ENCODE measurements around the gene NDRG3. TPM values are rescaled to one million over a fixed set of nuclear protein-coding genes. Genes with fewer than 3 reads are reported as not detected.

Gene NDRG3
- total and polyA plus RNA-seq, 2 of the 4 experiments (the other 2 are of a cell fraction) = 24.8 to 34.2 TPM

DNA sequence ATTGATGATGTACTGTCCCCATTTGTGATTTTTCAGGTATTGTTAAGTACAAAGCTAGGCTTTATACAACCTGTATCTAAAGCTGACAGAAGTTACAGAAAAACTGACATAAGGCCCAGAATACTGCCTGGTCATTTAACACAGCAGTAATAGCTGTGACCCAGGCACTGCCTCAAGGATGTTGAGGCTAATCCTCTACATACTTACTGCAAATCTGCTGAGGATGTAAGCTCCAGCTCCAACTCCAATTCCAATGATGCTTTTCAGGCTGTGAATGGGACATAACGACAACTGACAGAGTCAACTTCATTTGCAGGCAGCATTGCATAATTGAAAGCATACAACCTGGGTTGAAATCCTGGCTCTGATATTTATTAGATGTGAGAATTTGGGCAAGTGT lies 63.6 kb downstream of the NDRG3 start:
- Histone ChIP-seq H2BK20ac (ENCODE audit: low read depth, low read length) (no peak overlapping the region), H3K9me1 (ENCODE audit: insufficient read depth, low read length) (no peaks in the 10 kb centered on the region), H3K4me3 (ENCODE audit: insufficient read depth, low read depth, low read length) (no peak overlapping the region), H3K27ac (ENCODE audit: insufficient read depth, low read length) (no peak overlapping the region), H4K91ac (ENCODE audit: insufficient read depth, low read depth, low read length) (no peak overlapping the region), H3K4ac (ENCODE audit: low read depth, low read length) (no peak overlapping the region), H2BK120ac (ENCODE audit: low read depth, low read length) (no peak overlapping the region), H4K5ac (ENCODE audit: low read depth, low read length) (no peak overlapping the region), H3K14ac (replicated peaks; ENCODE audit: low read depth, low read length) (no peak overlapping the region), H3K18ac (ENCODE audit: low read depth, low read length) (no peak overlapping the region), H4K20me1 (ENCODE audit: insufficient read depth, low read length) (no peaks in the 10 kb centered on the region), H3K4me2 (ENCODE audit: low read depth, low read length) (no peak overlapping the region), H2BK5ac (ENCODE audit: low read depth, low read length, poor library complexity, severe bottlenecking) (no peak overlapping the region), H2AK9ac (replicated peaks; ENCODE audit: low read depth, low read length, poor library complexity) (no peak overlapping the region), H3K56ac (ENCODE audit: extremely low read depth, insufficient read depth, low read length) (no peak overlapping the region), H3K9ac (ENCODE audit: low read depth, low read length) (no peak overlapping the region), H3K9me3 (ENCODE audit: control insufficient read depth, insufficient read depth, low read length) (no peaks in the 10 kb centered on the region), H4K8ac (ENCODE audit: low read depth in 2 of 2, low read length in 2 of 2) (no peak overlapping the region), H3K4me1 (ENCODE audit: control insufficient read depth, insufficient read depth, low read length) (no peaks in the 10 kb centered on the region), H3K36me3 (ENCODE audit: control insufficient read depth, insufficient read depth, low read length) (peaks cover 20% of the 10 kb centered on the region), H3K79me1 (ENCODE audit: low read depth in 1 of 2, low read length in 2 of 2) (no peaks in the 10 kb centered on the region), H2BK15ac (ENCODE audit: low read depth, low read length) (no peak overlapping the region), H3K23ac (ENCODE audit: low read depth, low read length) (no peak overlapping the region), H3K27me3 (ENCODE audit: control insufficient read depth, insufficient read depth, low read length) (no peaks in the 10 kb centered on the region), H2AFZ (replicated peaks; ENCODE audit: low read length, poor library complexity) (no peak overlapping the region), H2AK5ac (ENCODE audit: low read depth, low read length) (no peak overlapping the region)
- BruUV-seq (replicated peaks) = no TSS peak
- CTCF ChIA-PET = no interaction called here
- no peak for DNase-seq
- TF ChIP-seq CEBPB (IDR thresholded peaks at IDR 0.05; ENCODE audit: low read depth, low read length) = no peak
- no peak for TF ChIP-seq RCOR1 (IDR thresholded peaks at IDR 0.05; ENCODE audit: insufficient replicate concordance, low read length)
- TF ChIP-seq MAZ (IDR thresholded peaks at IDR 0.05; ENCODE audit: borderline replicate concordance, low read depth, low read length) = no peak
- TF ChIP-seq MAFK (IDR thresholded peaks at IDR 0.05; ENCODE audit: low read depth, low read length) = no peak
- TF ChIP-seq CHD1 (IDR thresholded peaks at IDR 0.05; ENCODE audit: low read depth, low read length) = no peak
- TF ChIP-seq FOS (IDR thresholded peaks at IDR 0.05; ENCODE audit: low read depth, low read length) = no peak
- dilution Hi-C loops (cut with HindIII; ENCODE audit: low sequenced_read_pairs, unreplicated experiment) = no loop called here
- POLR2A ChIA-PET (ENCODE audit: unreplicated experiment) = no interaction called here
- WGBS, 2 experiments (ENCODE audit: extremely low coverage in 2 of 2, insufficient read length in 1 of 2) = no CpG with 5 or more reads among the region's 1 CpG
- no peak for ATAC-seq (ENCODE audit: low read depth)
- in situ Hi-C loops (cut with MboI; ENCODE audit: low sequenced_read_pairs) = no loop called here
- intact Hi-C loops (cut with micrococcal nuclease) = no loop called here
